Measurements from ENCODE around the gene SND1.
A peak's percentile ranks its signal among the peaks of the same experiment; 100 is the strongest.

SND1 gene

DNA sequence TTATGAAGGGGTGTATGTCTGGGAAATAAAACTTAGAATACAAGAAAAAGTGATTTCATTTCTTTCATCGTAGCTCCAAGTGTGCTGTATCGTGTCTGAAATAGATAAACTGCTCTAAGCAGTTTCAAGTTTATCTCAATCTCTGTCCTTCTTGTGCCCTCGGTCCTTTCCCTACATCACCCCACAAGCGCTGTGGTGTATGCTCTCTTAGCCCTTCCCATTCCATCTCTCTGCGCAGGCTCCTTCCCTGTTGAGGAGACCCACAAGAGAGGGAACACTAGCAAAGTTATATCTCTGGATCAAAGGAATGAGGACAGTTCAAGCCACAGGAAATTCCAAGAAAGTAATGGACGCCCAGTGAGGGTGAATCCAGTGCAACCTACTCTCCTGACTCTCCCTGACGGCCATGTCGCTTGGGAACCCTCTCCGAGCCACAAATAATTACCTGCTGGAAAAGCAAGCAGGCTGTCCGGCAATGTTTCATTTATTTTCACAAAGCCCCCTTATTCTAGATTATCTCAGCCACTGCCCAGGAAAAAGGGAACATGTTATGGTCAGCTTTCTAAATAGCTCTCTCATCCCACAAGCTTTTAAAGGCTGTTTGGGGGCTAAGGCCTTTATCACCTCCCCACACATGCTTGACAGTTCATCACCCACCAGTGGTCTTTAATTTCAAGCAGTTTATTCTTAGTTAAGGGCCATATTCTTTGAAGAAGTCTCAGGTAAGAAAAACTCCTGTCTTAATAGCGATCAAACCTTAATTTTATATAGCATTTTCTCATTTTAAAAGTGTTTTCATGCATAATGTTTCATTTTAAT, 344.5 kb downstream of the SND1 start:
- no peak for DNase-seq (ENCODE audit: low read depth)

DNA sequence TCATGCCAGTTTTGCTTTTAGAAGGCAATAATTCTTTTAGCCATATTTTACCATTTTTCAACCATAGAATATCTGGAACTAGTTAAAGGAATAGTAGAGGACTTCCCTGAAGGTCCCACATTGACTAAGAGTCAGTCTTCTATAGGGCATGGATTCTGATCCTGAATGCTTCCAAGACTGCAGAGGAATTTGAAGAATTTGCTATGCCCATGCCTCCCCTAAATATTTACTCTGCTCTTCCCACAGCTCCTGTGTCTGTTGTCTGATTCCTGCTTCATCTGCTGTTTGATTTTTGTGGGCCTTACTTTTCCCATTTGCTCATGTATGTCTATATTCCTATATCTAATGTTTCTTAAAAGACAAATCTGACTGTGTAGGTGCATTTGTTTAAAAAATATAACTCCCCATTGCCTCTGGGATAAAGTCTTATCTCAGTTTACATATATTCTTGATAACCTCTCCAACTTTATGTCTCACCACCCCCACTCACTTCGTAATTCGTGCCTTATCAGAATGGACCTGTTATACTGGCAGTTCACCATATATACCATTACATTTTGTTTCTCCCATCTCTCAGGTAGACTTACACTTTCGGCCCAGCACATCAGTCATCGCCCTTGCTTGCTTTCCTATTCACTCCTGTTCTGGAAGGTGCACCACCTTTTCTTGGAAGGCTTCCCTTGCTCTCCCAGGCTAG, 345.4 kb downstream of the SND1 start:
- no peak for DNase-seq (ENCODE audit: low read depth)

DNA sequence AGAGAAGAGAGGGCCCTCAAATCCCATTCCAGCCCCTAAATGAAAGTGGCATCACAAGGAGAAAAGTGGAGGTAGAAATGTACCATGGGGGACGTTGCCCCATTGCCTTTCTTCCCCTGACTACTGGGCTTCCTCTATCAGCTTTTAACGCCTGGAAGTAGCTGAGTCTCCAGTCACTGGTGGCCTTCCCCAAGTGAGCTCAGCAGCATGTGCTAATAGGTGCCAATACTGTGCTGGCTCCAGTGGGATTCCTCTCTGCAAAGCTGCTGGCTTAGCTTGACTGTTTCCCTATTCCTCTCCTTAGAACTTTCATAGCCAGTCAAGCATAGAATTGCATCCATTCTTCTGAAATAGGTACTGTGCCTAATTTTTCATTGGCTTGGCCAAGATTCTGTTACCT, 346.7 kb downstream of the SND1 start:
- no peak for DNase-seq (ENCODE audit: low read depth)

DNA sequence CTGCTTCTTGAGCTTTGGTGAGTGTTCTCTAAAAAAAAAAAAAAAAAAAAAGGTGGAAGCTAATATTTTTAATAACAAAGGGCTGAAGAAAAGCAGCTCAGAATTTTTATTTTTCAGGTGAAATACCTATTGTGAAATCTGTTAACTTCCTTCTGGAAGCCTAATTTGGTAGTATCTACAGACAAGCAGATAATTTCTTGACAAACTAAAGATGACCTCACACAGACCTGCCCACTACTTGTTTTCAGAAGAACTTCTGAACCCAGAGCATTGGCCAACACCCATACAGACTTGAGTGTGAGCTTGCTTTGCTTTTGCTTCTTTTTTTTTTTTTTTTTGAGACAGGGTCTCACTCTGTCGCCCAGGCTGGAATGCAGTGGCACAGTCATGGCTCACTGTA, 348.1 kb downstream of the SND1 start:
- peak; percentile 51 for DNase-seq (ENCODE audit: low read depth)

DNA sequence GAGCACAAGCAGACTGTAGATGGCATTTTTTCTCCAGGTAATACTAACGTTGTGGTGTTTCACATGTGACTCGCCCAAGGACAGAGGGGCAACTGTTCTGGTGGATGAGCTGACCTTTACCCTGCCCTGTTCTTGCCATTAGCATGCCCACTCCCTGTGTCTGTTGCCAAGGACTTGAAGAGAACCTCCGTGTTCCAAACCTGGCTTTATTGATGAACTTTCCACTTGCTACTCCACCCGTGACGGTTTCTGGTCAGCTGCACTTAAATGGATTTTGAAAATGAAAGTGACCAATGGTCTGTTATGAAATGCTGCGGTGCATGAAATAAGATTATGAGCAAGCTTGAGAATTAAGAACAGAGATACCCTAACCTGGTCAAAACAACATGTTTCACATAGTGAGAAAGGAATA, 348.9 kb downstream of the SND1 start:
- no peak for DNase-seq (ENCODE audit: low read depth)

DNA sequence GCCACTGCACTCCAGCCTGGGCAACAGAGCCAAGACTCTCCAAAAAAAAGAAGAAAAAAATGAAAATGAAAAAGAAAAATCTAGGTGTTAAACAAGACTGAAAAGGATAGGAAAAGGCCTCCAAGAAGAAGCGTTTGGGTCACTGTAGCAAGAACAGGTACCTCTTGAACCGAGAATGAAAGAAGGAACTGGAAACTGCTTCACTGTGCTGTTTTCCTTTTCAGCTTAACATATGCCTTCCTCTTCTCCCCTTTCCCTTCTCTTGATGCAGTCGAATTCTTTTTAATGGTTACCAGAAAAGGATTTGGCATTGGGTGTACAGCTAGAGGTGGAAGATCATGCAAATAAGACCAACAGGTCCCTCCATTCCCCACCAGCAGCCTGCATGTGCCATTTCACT, 351.2 kb downstream of the SND1 start:
- no peak for DNase-seq (ENCODE audit: low read depth)

DNA sequence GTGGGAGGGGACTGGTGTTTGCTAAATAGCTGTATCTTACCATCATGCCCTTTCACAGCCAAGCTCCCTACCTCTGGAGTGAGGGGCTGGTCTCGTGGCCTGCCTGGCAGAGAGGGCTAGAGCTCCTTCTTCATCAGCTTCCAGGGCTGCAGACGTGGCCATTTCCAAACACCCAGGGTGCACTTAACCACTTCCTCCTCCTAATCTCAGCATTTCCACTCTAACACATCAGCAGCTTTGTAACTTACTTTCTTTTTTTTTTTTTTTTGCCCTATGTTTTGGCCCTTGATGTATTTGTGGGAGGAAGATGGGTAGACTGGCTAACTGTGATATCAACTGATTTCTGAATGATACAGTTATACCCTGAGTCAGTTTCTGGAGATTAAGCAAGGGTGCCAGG, 351.8 kb downstream of the SND1 start:
- DNase-seq (ENCODE audit: low read depth) = peak; percentile 23

DNA sequence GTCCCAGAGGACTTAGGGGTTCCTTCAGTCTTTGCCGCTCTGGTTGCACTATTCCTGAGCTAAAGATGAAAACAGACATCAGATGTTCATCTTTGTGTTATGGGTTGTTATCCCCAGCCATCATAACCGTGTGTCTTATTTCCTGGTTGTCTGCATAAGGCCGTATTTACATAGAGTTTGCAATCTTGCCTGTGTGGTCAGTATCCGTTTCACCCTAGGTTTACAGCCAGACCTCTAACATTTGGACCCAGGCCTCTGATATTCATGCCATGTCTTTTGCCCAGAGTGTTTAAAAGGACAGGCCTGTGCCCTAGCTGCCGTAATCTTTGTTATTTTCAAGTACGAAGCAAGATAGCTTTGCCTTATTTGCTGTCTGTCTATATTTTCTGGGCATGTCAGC, 352.6 kb downstream of the SND1 start:
- no peak for DNase-seq (ENCODE audit: low read depth)

DNA sequence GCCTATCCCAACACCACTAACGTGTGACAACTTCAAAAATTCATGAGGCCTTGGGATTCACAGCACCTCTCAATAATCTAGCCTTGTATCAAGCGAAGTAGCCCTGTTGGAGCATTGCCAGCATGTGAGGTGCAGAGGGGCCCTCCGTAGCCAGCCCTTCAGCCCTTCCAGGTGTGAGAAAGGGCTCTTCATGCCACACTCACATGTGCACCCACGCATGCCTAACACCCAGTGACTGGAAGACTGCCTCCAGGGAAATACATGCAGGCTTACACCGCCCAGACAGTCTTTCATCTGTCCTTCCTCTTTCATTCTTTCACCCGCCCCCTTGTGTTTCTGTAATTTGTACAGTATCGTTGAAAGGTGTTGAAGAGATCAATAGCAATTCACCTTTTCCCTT, 353.1 kb downstream of the SND1 start:
- DNase-seq (ENCODE audit: low read depth) = no peak

DNA sequence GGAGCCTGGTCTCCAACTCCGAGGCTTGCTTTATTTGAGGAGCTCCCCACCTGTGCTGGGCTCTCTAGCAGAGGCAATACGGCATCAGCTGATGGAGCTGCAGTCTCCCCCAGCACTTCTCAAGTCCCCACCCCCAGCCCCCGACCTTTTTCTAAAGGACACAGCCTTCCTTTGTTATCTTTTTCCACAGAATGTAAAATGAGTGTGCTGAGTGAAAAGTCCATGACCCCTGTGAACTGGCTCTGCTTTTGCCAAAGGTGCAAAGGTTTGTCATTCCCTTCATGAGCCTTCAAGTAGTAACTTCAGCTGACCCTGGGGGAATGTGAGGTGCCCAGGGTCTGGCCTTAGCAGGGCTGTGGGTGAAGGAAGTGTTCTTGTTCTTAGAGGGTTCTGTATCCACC, 353.8 kb downstream of the SND1 start:
- DNase-seq (ENCODE audit: low read depth) = no peak

DNA sequence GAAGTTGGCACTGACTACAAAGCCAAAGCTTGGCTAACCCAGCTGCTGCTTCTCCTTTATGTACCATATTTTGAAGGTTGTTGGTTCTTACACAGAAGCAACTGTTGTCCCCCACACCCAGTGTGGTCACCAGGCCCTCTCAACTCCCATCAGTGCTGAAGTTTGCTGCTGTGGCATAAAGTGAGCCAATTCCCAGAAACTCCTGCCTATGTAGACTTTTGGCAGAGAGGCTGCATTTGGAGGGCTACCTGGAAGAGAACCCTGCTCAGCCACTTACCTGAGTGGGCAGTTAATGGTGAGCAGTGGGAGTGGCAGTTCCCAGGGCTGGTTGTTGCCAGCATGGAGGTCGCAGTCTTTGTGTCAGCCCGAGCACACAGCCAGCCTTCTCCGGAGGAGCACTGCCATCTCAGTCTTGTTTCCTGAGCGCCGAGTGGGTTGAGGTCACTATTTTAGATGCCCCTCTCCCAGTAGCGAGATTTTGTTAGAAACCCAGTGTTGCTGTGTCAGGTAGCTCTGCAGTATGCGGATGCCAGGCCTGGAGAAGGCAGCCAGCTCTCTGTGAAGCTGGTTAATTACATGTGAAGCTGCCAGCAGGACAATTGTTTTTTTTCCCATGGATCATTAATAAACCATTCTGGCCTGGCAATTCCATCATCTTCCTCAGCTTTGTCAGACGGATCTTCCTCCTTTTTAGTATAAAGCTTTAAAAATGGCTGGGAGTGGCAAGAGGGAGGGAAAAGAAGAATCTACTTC, 354.7 kb downstream of the SND1 start:
- no peak for DNase-seq (ENCODE audit: low read depth)

DNA sequence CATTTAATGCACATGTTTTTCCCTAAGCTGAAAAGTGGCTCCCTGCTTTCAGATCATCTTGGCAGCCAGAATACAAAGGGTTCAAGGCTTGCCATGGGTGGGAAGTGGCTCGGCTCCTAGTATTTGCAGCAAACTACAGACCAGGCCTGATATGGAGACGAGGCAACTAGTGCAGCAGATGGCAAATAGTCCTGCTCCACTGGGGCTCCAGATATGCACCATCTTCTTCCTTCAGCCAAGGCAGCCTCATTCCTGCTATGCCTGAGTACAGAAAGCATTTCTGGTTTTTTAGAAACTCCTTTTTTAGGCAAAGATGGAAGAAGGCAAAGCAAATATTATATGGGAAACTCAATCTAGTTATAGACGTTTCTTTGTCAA, 355.3 kb downstream of the SND1 start:
- no peak for DNase-seq (ENCODE audit: low read depth)

DNA sequence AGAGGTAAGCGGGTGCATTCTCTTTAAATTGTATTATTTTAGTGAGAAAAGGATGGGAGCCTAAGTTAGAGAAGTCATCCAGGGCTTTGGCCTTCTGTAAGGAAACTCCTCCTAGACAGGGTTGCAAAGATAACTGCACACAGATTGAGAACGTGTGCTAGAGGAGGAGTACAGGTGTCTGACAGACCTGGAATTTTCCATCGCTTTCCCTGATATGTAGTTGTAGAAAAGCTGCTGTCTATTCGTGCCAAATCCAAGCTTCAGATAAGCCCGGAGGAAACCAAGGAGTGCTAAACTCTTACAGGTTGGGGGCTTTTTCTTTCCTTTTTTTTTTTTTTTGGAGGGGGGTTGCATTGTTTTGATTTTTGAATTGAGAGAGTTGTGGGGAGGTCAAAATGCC, 356.1 kb downstream of the SND1 start:
- no peak for DNase-seq (ENCODE audit: low read depth)

DNA sequence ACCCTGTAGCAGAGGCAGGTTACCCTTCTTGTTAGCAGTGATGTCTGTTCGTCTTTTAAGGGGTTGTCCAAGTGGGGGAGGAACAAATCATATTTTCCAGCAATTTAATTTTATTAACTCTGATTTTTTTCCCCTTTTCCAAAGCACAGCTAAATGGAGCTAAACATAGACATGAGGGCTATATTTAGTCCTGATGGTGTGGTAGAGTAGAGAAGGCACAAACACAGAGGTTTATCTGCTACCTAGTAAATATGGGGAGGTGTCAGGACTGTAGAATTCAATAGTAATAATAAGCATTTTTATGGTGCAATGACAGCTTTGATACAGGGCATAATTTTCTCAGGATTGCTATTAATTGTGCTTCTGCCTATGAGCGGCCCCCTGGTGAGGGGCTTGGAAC, 356.8 kb downstream of the SND1 start:
- DNase-seq (ENCODE audit: low read depth) = no peak

DNA sequence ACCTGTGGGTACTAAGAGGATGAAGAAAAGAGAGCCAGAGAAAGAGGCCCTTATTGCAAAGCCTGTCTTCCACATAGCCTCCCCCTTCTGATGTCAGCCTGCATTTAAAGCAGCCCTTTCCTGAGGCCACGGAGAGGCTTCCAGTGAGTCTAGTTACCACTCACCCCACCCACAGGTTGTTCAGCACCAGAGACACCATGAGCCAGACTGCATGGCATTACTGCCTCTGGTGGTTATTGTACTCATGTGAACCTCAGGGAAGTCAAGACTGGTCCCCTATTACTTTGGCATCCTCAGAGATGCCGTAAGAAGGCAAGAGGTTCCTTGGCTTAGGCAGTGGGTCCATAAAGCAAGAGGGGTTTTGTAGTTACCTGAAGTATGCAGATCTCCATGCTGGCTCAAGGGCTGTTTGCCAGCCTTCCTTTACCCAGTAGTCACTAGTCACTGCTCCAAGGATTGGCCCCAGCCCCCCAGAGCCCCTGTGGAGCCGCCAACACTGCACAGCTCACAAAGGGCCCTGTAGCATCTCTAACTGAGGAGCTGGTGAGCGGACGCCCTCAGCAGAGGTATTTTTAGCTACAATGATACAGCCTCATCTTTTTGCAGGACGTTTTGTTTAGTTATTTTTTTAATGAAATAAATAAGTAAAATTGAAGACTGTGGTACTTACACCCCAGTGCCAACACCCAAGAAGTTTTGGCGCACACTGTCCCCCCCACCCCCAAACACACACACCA, 358.6 kb downstream of the SND1 start:
- DNase-seq (ENCODE audit: low read depth) = no peak

DNA sequence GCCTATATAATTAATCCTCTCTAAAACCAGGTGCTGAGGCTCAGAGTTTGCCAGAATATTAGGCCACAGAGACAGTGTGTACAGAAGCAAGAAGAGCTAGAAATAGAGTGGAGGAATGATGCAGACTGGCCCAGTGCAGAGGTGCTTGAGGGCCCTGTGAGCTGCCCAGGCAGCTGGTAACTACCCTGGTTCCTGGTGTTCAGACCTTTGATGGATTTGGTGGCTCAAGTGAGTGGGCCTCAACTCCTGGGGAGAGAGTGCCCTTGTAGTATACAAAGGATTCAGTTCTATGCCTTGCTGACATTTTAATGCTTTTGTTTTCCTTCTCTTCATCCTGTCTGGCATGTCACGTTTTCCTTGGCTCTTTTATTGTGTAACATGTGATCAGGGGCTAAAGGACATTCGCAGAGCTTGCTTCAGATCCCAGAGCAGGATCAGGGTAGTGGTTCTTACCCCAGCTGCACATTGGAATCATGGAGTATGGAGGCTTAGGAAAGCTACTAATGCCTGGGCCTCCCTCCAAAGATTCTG, 359.2 kb downstream of the SND1 start:
- DNase-seq (ENCODE audit: low read depth) = no peak

DNA sequence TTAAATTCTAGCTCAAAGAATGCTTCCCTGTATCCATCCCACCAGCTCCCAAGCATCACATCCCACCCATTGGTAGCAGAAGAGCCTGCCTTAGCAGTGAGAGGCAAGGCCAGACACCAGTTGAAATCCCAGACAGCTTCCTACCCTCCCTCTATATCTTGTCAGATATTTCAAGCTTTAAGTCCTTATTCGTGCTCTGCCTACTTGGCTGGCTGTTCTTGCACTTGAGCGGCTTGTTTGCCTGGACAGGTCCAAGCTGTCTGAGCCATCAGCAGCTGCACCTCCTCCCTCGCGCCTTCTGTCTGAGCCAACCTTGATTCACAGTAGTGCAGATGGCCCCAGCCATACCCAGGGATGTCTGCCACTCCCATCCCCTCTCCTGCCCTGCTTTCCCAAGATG, 362.8 kb downstream of the SND1 start:
- DNase-seq (ENCODE audit: low read depth) = no peak

DNA sequence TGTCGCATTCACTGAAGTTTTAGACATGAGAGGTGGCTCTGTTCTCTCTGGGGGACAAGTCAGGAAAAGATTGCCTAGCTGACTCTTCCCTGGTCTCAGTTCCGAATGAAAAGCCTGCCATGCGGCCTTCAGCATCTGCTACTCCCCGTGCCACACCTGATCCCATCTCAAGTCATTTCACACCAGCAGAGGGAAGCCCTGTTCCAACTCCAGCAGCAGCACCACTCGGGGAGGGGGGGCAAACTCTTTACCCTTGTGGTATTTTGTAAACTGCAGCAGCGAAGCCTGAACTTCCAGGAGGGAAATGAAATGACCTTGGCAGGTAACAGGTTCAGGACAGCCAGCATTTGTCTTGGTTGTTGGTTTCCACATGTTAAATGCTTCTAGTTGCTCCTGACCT, 365.5 kb downstream of the SND1 start:
- no peak for DNase-seq (ENCODE audit: low read depth)

DNA sequence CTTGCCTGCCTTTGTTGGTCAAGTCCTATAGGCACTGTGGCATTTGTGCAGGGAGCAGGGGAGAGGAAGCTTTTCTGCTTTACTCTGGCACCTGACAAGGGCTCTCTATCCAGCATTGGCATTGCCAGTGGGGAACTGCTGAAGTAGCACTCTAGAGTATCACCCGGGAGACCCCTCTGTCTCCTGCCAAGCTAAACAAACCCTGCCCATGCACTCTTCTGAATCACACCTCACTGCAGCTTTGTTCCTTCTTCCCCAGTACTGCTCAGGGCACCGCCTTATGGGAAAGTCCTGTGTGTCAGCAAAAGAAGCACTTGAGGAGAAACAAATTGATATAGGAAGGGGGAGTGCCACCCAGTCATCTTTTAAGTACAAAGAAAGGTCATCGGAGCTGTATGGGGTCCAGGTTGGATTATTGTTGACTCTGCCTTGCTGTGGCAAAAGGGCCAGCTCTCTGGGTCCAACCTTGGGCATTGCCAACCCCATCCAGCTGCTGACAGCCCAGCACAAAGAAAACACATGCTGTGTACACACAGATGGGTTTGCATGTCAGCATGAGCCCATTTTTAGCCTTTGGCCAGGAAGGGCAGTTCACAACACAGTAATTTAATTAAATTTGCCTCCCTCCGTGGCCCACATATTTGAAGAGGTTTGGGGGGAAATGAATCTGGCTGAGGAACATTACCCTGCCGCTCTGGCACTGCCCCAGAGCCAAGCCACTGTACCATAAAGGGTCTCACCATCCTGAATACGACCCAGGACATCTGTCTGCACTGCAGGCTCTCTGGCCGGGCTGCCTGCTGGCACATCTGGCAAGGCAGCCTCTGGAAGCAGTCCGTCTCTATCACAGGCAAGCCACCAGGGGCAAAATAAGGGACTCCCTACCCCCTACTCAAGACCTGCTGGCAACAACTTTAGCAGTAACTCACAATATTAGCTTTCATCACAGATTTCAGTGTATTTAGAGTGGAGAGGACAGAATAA, 366.2 kb downstream of the SND1 start:
- DNase-seq (ENCODE audit: low read depth) = peak; percentile 36

DNA sequence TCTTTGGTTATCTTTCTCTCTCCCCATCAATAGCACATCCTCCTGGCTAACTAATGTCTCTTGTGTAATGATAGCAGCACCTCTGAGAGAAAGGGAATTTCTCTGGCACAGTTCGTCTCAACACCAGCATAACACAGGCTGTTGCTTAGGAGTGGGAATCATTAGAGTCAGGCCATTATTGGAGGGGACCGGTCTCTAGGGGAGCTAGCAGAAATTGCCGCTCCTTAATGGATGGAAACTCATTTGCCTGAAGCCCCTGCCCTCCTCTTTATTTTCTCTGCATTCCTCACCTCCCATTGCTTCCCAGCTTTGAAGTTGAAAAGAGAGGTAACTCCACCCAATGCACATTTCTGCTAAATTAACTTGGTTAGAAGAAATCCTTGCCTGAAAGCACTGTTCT, 367.3 kb downstream of the SND1 start:
- no peak for DNase-seq (ENCODE audit: low read depth)

DNA sequence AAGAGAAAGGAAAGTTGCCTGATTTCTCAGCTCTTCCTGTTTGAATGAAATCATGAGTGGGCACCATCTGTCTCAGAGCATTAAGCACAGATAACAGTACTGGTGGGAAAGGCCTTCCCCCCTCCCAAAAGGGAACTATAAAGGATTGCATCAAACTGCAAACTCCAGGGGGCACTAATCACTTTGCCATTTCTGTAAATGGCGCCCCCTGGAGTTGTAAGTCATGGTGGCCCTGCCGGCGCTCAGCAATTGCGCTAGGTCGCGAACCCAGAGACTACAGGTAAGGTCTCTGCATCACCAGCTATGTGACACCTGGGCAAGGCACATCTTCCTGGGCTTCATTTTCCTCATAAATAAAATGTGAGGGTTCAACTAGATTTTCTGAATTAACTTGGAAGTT, 368.2 kb downstream of the SND1 start:
- DNase-seq (ENCODE audit: low read depth) = no peak

All from iris pigment epithelial cell (primary cell).